Eye (tissue), 1 donor: ENCODE data around the gene THUMPD3.

Experiments used
- DNase-seq: peaks from one replicate; pipeline ENCODE4 v3.0.0-alpha.2; 2015

THUMPD3 gene

DNA sequence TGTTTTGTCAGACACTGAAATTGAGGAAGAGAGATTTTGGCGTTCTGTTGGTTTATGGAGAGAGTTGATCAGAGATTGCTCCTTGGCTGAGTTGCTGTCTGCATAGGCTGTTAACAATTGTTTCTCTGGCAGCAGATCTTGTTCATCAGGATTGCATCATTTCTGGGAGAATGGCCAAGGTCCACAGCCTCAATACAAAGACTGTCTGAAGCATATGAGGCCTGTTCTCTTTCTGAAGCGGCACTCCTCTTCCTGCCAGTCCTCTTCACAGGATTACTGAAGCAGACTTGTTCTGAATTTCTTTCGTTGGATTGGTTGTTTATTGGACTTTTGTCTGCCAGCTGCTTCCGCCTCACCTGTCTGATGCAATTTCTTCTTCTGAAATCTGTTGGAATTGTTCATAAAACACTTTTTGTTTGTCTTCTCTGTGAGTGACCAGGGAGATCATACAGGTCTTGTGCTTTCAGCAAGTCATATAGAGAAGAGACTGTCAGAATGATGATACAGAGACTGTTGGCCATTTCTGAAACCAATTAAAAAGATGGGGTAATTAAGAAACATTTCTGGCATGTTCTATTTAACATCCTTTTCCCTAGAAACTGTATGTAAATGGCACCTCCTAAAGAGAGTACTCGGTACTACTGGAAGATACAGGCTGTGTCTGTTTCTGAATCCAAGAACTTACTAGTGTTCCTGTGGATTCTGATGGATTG is 60.0 kb downstream of the THUMPD3 start:
- peak; percentile 95 for DNase-seq

DNA sequence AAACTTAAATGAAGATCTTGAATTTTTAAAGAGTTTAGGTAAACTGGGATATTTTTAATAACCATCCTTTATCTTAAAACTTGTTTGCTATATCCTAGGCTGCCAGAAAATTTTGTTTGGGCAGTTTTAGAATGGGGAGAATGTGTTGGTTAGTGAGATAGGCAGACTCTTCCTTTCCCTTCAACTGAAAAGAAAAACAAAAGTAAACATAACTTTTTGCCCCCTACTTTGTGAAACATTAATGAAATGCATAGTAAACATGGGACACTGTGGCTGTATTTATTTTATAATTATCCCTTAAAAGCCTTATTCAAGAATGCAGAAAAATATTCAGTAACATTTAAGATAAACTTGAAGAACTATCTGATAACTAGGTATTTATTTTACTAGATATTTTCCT is 65.6 kb downstream of the THUMPD3 start:
- DNase-seq: no peak

DNA sequence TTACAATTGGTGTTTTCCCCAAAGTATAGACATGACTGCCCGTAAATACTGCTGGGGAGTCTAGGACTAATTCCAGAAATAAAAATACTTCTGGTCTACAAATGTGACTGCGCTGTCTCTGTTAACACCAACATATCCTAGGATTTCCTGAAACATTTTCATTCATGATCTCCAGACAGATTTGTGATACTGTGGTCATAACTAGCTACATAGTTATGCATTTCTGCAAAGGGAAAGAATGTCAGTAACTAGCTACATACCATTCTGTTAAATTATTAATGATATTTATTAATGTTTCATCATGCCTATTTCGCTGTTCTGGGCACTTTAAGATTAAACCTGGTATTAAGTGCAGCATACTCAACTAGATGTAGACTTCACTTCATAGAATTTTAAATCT is 67.9 kb downstream of the THUMPD3 start:
- DNase-seq: no peak

DNA sequence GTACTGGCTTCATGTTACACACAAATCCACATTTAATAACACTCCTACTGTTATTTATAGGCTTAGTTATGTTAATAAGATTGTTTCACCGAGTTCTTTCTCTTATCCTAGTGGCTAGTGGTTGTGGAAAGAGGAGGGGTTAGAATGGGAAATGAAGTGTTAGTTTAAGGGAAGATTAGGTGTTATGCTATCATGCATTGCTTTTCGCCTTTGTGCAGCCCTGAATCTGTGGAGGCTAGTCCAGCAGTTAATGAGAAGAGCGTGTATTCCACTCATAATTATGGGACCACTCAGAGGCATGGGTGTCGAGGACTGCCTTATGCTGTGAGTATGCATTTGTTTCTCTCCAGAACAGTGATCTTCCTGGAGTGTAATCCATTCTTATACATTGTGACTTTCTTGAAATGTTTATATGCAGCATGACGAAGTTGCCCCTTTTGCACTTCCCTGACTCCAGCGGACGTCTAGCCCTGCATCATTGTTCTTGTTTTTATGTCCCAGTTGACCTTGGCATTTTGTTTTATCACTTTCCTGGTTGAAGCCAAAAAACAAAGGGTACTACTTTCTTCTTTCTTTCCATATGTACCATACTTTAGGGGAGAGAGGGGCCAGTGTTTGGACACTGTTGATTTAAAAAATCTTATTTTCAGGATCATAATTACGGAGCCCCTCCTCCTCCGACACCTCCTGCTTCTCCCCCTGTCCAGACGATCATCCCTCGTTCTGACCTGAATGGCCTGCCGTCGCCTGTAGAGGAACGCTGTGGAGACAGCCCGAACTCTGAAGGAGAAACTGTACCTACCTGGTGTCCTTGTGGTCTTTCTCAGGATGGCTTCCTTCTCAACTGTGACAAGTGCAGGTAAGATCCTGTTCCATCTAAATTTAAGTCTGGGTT is 71.0 kb downstream of the THUMPD3 start:
- no peak for DNase-seq

DNA sequence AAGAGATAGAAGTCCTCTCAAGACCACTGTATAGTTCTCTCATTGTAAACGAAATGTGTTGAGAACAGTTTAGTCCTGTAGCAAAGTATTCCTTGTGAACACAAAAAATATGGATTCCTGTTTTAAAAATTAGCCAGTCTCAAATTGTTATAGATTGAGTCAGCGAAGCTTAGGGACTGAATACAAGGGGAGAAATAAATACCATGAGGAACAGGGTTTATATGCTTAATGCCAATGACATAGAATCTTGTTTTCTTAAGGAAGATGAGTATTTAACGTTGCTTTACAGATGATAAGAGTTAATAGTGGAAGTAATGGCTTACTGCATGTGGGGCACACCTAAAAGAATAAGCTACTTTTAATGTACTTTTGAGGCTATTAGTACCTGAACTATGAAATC is 72.5 kb downstream of the THUMPD3 start:
- DNase-seq: no peak
